Glutamatergic neuron (in vitro differentiated cells): Measurements from ENCODE around the gene EFEMP2. TPM values are rescaled to one million over a fixed set of nuclear protein-coding genes. Genes with fewer than 3 reads are reported as not detected.
A peak's percentile ranks its signal among the peaks of the same experiment; 100 is the strongest.

Experiments
- DNase-seq: peaks from one replicate; pipeline ENCODE4 v3.0.0; 2022
- H3K27ac Mint-ChIP-seq: one replicate; pipeline ENCODE4 v1.8.0; 2020; ENCODE audit warnings: mild to moderate bottlenecking, mixed read lengths, inconsistent platforms; ENCODE audit not compliant: unreplicated experiment
- H3K27me3 Mint-ChIP-seq: one replicate; pipeline ENCODE4 v1.8.0; 2020; ENCODE audit warnings: mild to moderate bottlenecking, moderate library complexity, mixed read lengths, inconsistent platforms; ENCODE audit not compliant: unreplicated experiment
- H3K36me3 Mint-ChIP-seq: one replicate; pipeline ENCODE4 v1.8.0; 2020; ENCODE audit warnings: mild to moderate bottlenecking, mixed read lengths, inconsistent platforms; ENCODE audit not compliant: unreplicated experiment
- H3K4me1 Mint-ChIP-seq: one replicate; pipeline ENCODE4 v1.8.0; 2020; ENCODE audit warnings: mild to moderate bottlenecking, low read depth, mixed read lengths, inconsistent platforms; ENCODE audit not compliant: unreplicated experiment
- H3K4me3 Mint-ChIP-seq: one replicate; pipeline ENCODE4 v1.8.0; 2020; ENCODE audit warnings: mild to moderate bottlenecking, mixed read lengths, inconsistent platforms; ENCODE audit not compliant: unreplicated experiment
- H3K9me3 Mint-ChIP-seq: one replicate; pipeline ENCODE4 v1.8.0; 2020; ENCODE audit warnings: mild to moderate bottlenecking, moderate library complexity, mixed read lengths, inconsistent platforms; ENCODE audit not compliant: unreplicated experiment
- CTCF ChIP-seq: fragments of 200-600 bp; sonication (generic); IDR thresholded peaks from one replicate; pipeline ENCODE4 v1.5.0; 2021; ENCODE audit not compliant: partially characterized antibody, unreplicated experiment
- total RNA-seq: library from RNA; stranded (reverse); fragmentation: NEBNext Ultra II Directional; extraction: Animal tissue kit (Norgen Biotek cat#: 25700); gene quantifications from one replicate; pipeline ENCODE4 v1.2.1, GENCODE V29; 2021; ENCODE audit not compliant: unreplicated experiment

EFEMP2 gene
- total RNA-seq, 1 donor from 2014 or later = 16.3 TPM

DNA sequence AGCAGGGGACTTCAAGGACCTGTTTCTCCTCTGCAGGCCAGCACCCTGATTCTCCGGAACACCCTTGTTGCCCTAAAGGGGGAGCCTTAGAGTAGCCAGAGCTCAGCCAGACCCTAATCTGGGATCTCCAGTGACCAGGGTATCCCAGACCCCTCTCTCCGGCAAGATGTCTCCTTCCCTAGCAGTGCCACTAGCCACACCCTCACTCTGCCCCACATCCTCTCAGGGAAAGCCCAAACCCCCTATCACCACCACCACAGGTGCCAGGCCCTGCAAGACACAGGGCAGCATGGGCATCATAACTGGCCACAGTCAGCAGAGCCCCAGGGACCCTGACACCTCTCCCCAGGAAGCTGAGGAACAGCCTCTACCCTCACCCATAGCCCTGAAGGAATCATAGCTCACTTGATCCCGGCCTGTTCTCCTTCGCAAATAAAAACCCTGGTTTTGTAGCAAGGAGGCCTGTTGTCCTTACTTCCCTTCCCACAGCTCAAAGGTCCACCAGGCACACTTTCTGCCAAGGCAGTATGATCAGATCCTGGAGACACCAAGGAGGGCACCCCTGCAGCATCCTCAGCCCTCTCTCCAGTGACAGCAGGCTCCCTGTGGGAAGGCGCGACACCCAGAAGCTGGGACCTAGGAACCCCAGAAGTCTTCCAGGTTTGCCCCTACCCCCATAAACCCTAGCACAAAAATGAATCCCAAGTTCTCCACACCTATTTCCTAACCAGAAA is 19.2 kb downstream of the EFEMP2 start:
- H3K36me3 Mint-ChIP-seq = no peaks in the 10 kb centered on the region
- peaks cover 16% of the 10 kb centered on the region for H3K4me1 Mint-ChIP-seq
- peaks cover 23% of the 10 kb centered on the region for H3K9me3 Mint-ChIP-seq
- TF ChIP-seq CTCF = no peak
- no peak for DNase-seq
- H3K27me3 Mint-ChIP-seq = peaks cover 18% of the 10 kb centered on the region
- H3K27ac Mint-ChIP-seq = peak overlapping the region; percentile 68
- H3K4me3 Mint-ChIP-seq = peak overlapping the region; percentile 42

- H3K9me3 Mint-ChIP-seq = peaks cover 20% of the 10 kb centered on the region
- DNase-seq = no peak
- H3K36me3 Mint-ChIP-seq = no peaks in the 10 kb centered on the region
- H3K4me3 Mint-ChIP-seq = no peak overlapping the region
- peaks cover 15% of the 10 kb centered on the region for H3K27me3 Mint-ChIP-seq
- peaks cover 16% of the 10 kb centered on the region for H3K4me1 Mint-ChIP-seq
- TF ChIP-seq CTCF = no peak
- no peak overlapping the region for H3K27ac Mint-ChIP-seq
Measured at GRCh38 chr11:65852508-65853245, 19.9 kb downstream of the EFEMP2 start.

DNA sequence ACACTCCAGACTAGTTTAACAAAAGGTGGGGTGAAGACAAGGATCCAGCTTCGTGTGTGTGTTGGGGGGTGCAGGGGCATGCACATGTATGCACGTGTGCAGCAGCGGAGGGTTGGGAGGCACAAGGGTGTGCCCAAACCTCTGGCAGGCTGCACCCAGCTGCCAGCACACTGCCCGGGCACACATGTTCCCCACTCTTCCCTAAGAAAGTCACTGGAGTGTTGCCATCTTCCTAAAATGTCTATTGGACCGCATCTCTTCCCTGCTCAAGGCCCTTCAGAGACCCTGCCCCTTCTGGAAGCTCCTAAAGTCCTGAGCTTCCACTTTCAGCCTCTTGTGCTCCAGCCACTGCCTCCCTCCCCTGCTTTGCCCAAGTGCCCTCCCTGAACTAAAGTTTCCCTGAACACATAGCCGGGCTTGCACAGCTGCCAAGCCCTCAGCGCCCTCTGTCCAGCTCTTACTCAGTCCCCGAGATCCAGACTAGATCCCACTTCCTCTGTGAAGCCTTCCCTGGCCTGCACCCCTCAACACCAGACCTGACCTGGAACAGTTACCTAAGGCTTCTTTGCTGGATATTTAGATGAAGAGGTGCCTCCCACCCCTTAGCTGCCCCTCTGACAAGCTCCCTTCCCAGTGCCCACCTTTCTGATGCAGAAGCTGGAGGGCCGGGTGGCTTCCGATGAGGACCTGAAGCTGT is 20.6 kb downstream of the EFEMP2 start:
- H3K27ac Mint-ChIP-seq = peak overlapping the region; percentile 55
- H3K36me3 Mint-ChIP-seq = no peaks in the 10 kb centered on the region
- DNase-seq = no peak
- H3K4me3 Mint-ChIP-seq = peak overlapping the region; percentile 52
- H3K9me3 Mint-ChIP-seq = peaks cover 20% of the 10 kb centered on the region
- peaks cover 15% of the 10 kb centered on the region for H3K27me3 Mint-ChIP-seq
- peaks cover 16% of the 10 kb centered on the region for H3K4me1 Mint-ChIP-seq
- no peak for TF ChIP-seq CTCF

DNA sequence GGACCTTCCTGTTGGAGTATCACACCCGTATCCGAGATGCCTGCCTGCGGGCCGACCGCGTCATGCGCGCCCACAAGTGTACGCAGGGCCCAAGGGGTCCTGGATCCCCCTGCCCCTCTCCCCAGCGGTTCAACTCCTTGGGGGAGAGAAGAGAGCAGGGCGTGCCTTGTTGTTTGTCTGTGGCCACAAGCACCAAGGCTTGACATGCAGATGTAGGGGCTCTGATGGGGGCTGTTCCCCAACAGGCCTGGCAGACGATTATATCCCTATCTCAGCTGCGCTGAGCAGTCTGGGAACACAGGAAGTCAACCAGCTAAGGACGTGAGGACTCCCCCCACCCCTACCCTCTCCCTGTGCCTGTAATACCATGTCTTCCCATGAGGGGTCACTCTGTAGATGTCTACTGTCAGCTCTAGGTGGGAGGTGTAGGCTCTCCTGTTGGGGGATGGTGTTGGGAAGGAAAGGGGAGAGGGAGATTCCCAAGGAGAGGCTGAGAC is 21.5 kb downstream of the EFEMP2 start:
- Mint-ChIP-seq H3K4me1 (peaks cover 10% of the 10 kb centered on the region), H3K4me3 (no peak overlapping the region), H3K27me3 (peaks cover 10% of the 10 kb centered on the region), H3K9me3 (peaks cover 12% of the 10 kb centered on the region), H3K27ac (no peak overlapping the region), H3K36me3 (no peaks in the 10 kb centered on the region)
- DNase-seq = no peak
- peak; percentile 66 for TF ChIP-seq CTCF
